Activated CD4-positive, alpha-beta T cell treated with anti-CD3 and anti-CD28 coated beads, Interleukin-2, amount 50 U/mL, for 48 hours (primary cell): ENCODE measurements around the gene PTCD1.

Experiments used
- DNase-seq, 2 experiments: peaks; one replicate each; pipeline ENCODE4 v3.0.0-alpha.2; 2020

The PTCD1 gene

GRCh38 chr7:99408379-99409191 is 30.0 kb downstream of the PTCD1 start, which contains the start of the genes BUD31 and PDAP1:
Gene BUD31 (plus strand): TSS chr7:99408969. CDS start chr7:99411093, 2,124 bp downstream.
Gene PDAP1 (minus strand): TSS chr7:99408597. CDS start chr7:99408548, 49 bp downstream.
- peak; percentile 90 to 91 for DNase-seq

GRCh38 chr7:99407872-99408378 is 30.7 kb downstream of the PTCD1 start:
- DNase-seq = peak; percentile 36 to 46

- no peak for DNase-seq
These were observed 32.0 kb downstream of the PTCD1 start for GRCh38 chr7:99406557-99406956.

GRCh38 chr7:99404977-99405320 is 33.6 kb downstream of the PTCD1 start:
- no peak for DNase-seq

- no peak for DNase-seq
These were observed 34.2 kb downstream of the PTCD1 start for GRCh38 chr7:99404235-99404976.

- DNase-seq = no peak
These were observed 34.8 kb downstream of the PTCD1 start for GRCh38 chr7:99403764-99404163.

- DNase-seq = no peak
These were observed 35.7 kb downstream of the PTCD1 start for GRCh38 chr7:99402854-99403253.

GRCh38 chr7:99399597-99399996 is 39.0 kb downstream of the PTCD1 start:
- no peak for DNase-seq

- no peak for DNase-seq
These were observed 39.6 kb downstream of the PTCD1 start for GRCh38 chr7:99398891-99399445.

- no peak for DNase-seq
These were observed 41.2 kb downstream of the PTCD1 start for GRCh38 chr7:99397297-99397983.

GRCh38 chr7:99396418-99397296 is 41.9 kb downstream of the PTCD1 start:
- no peak for DNase-seq

- no peak for DNase-seq
These were observed 42.8 kb downstream of the PTCD1 start for GRCh38 chr7:99395616-99396327.

GRCh38 chr7:99394188-99394502 is 44.5 kb downstream of the PTCD1 start:
- DNase-seq = no peak

GRCh38 chr7:99393355-99394187 is 45.0 kb downstream of the PTCD1 start:
- no peak for DNase-seq

GRCh38 chr7:99392659-99393354 is 45.8 kb downstream of the PTCD1 start:
- peak; percentile 74 to 82 for DNase-seq

GRCh38 chr7:99392046-99392445 is 46.6 kb downstream of the PTCD1 start:
- no peak for DNase-seq

- no peak for DNase-seq
These were observed 47.5 kb downstream of the PTCD1 start for GRCh38 chr7:99390941-99391602.

GRCh38 chr7:99389772-99390171 is 48.8 kb downstream of the PTCD1 start:
- DNase-seq = no peak

GRCh38 chr7:99387912-99388311 is 50.7 kb downstream of the PTCD1 start:
- no peak for DNase-seq
